ENCODE measurements around the gene KRTAP19-6.

The KRTAP19-6 gene

GRCh38 chr21:30567617-30568016, 26.0 kb upstream of the KRTAP19-6 start:
- TF ChIP-seq ISL1 (CRISPR knock-in tag; IDR thresholded peaks at IDR 0.05) = no peak
- TF ChIP-seq GLIS3 (CRISPR knock-in tag; IDR thresholded peaks at IDR 0.05) = no peak
- TF ChIP-seq ZFP3 (CRISPR knock-in tag; IDR thresholded peaks at IDR 0.05) = no peak
- no peak for TF ChIP-seq PATZ1 (CRISPR knock-in tag; IDR thresholded peaks at IDR 0.05; ENCODE audit: borderline replicate concordance)
- TF ChIP-seq TCF4 (CRISPR knock-in tag; IDR thresholded peaks at IDR 0.05; ENCODE audit: borderline replicate concordance) = no peak
- TF ChIP-seq ZNF8 (CRISPR knock-in tag; IDR thresholded peaks at IDR 0.05) = no peak
- TF ChIP-seq TOX (CRISPR knock-in tag; IDR thresholded peaks at IDR 0.05; ENCODE audit: borderline replicate concordance) = no peak
- TF ChIP-seq OSR1 (CRISPR knock-in tag; IDR thresholded peaks at IDR 0.05) = no peak
- no peak for TF ChIP-seq ZC3H10 (CRISPR knock-in tag; IDR thresholded peaks at IDR 0.05)
- no peak for TF ChIP-seq CSDC2 (CRISPR knock-in tag; IDR thresholded peaks at IDR 0.05)
- no peak for TF ChIP-seq TSHZ2 (CRISPR knock-in tag; IDR thresholded peaks at IDR 0.05)
- no peak for TF ChIP-seq RARB (CRISPR knock-in tag; IDR thresholded peaks at IDR 0.05)
- TF ChIP-seq SNAI2 (CRISPR knock-in tag; IDR thresholded peaks at IDR 0.05) = no peak
- no peak for ATAC-seq

- ATAC-seq = no peak
- no peak for TF ChIP-seq ZNF70 (CRISPR knock-in tag; IDR thresholded peaks at IDR 0.05)
- TF ChIP-seq ZFP3 (CRISPR knock-in tag; IDR thresholded peaks at IDR 0.05) = no peak
- TF ChIP-seq ZNF8 (CRISPR knock-in tag; IDR thresholded peaks at IDR 0.05) = no peak
- no peak for TF ChIP-seq BACH2 (CRISPR knock-in tag; IDR thresholded peaks at IDR 0.05; ENCODE audit: borderline replicate concordance)
- TF ChIP-seq ESRRG (CRISPR knock-in tag; IDR thresholded peaks at IDR 0.05) = no peak
- no peak for TF ChIP-seq CREB5 (CRISPR knock-in tag; IDR thresholded peaks at IDR 0.05; ENCODE audit: low read depth)
- TF ChIP-seq ZFP30 (CRISPR knock-in tag; IDR thresholded peaks at IDR 0.05) = no peak
- no peak for TF ChIP-seq ISL1 (CRISPR knock-in tag; IDR thresholded peaks at IDR 0.05)
- TF ChIP-seq POU6F1 (CRISPR knock-in tag; IDR thresholded peaks at IDR 0.05; ENCODE audit: borderline replicate concordance, low read depth) = no peak
- TF ChIP-seq OSR1 (CRISPR knock-in tag; IDR thresholded peaks at IDR 0.05) = no peak
- no peak for TF ChIP-seq ZC3H10 (CRISPR knock-in tag; IDR thresholded peaks at IDR 0.05)
- TF ChIP-seq PATZ1 (CRISPR knock-in tag; IDR thresholded peaks at IDR 0.05; ENCODE audit: borderline replicate concordance) = no peak
- no peak for TF ChIP-seq TSHZ2 (CRISPR knock-in tag; IDR thresholded peaks at IDR 0.05)
- no peak for TF ChIP-seq SNAI2 (CRISPR knock-in tag; IDR thresholded peaks at IDR 0.05)
- no peak for TF ChIP-seq CSRNP3 (CRISPR knock-in tag; IDR thresholded peaks at IDR 0.05)
- TF ChIP-seq ZNF565 (CRISPR knock-in tag; conservative IDR thresholded peaks at IDR 0.05; ENCODE audit: low read depth) = no peak
- TF ChIP-seq ARNTL (CRISPR knock-in tag; IDR thresholded peaks at IDR 0.05; ENCODE audit: borderline replicate concordance, low read depth) = no peak
- no peak for TF ChIP-seq PPARA (CRISPR knock-in tag; IDR thresholded peaks at IDR 0.05; ENCODE audit: borderline replicate concordance)
- TF ChIP-seq RARB (CRISPR knock-in tag; IDR thresholded peaks at IDR 0.05) = no peak
- no peak for TF ChIP-seq TOX (CRISPR knock-in tag; IDR thresholded peaks at IDR 0.05; ENCODE audit: borderline replicate concordance)
Observed at GRCh38 chr21:30563630-30564029, 22.0 kb upstream of the KRTAP19-6 start.

All from SK-N-SH treated with all-trans-retinoic acid at 6 μM for 48 hours (cell line).